B cell (primary cell): ENCODE measurements around the gene URB1. TPM values are rescaled to one million over a fixed set of nuclear protein-coding genes. Genes with fewer than 3 reads are reported as not detected.

ENCODE experiments used
- ATAC-seq: fragments of 200-7000 bp; cut with Tn5 transposase; one replicate; pipeline ENCODE4 v1.10.0; 2021; ENCODE audit warnings: low read depth, mild to moderate bottlenecking, moderate number of reproducible peaks, moderate library complexity
- CTCF ChIA-PET: fragments of 350-600 bp; sonication (Branson Sonifier 250); formaldehyde crosslinking; loops from one replicate; lab custom pipeline; 2021; ENCODE audit warnings: antibody characterized with exemption, inconsistent platforms; lab: Charles Lee
- POLR2A ChIA-PET: fragments of 350-600 bp; sonication (Branson Sonifier 250); formaldehyde crosslinking; loops from one replicate; lab custom pipeline; 2021; ENCODE audit warnings: antibody characterized with exemption; lab: Charles Lee
- DNase-seq: peaks from one replicate; pipeline ENCODE4 v3.0.0; 2013
- H2AFZ ChIP-seq: 2 replicates; pipeline ENCODE4 v1.6.1; 2012; ENCODE audit warnings: mild to moderate bottlenecking, low read depth, low read length; ENCODE audit not compliant: insufficient read depth, poor library complexity, severe bottlenecking
- H3K27ac ChIP-seq, 2 donors: 1 replicate in 1 of 2; 2 replicates in 1 of 2; pipeline ENCODE4 v1.5.1; 2012 to 2013; ENCODE audit warnings: low read length in 2 of 2, mild to moderate bottlenecking in 2 of 2, moderate library complexity in 1 of 2
- H3K27me3 ChIP-seq, 4 experiments: fragments of 200-600 bp in 1 of 4; sonication (generic) in 1 of 4; replicated peaks in 1 of 4; 1 replicate in 2 of 4; 2 replicates in 2 of 4; pipeline versions ENCODE4 v1.6.1 to v1.7.0; 2013 to 2016; ENCODE audit warnings: low read length in 3 of 4, mild to moderate bottlenecking in 2 of 4, mixed read lengths in 1 of 4, moderate library complexity in 1 of 4; ENCODE audit not compliant: insufficient read depth in 4 of 4, control insufficient read depth in 3 of 4; ENCODE audit errors: control extremely low read depth in 1 of 4
- H3K36me3 ChIP-seq, 2 experiments: replicated peaks in 1 of 2; 1 replicate in 1 of 2; 2 replicates in 1 of 2; pipeline versions ENCODE4 v1.6.1 to v1.7.1; 2013; ENCODE audit warnings: low read length in 1 of 2; ENCODE audit not compliant: insufficient read depth in 2 of 2, control insufficient read depth in 1 of 2; ENCODE audit errors: control extremely low read depth in 1 of 2, extremely low read depth in 1 of 2
- H3K4me1 ChIP-seq, 2 donors: fragments of 200-600 bp in 1 of 2; sonication (generic) in 1 of 2; 1 replicate in 1 of 2; 2 replicates in 1 of 2; pipeline versions ENCODE4 v1.5.1 to v1.6.1; 2013 to 2017; ENCODE audit warnings: low read length in 2 of 2; ENCODE audit not compliant: control insufficient read depth in 2 of 2, insufficient read depth in 2 of 2
- H3K4me2 ChIP-seq: replicated peaks from 2 replicates; pipeline ENCODE3; 2012; ENCODE audit warnings: mild to moderate bottlenecking, low read depth, low read length; ENCODE audit not compliant: poor library complexity, severe bottlenecking
- H3K4me3 ChIP-seq, 5 experiments: fragments of 200-600 bp in 1 of 5; sonication (generic) in 1 of 5; 1 replicate in 3 of 5; 2 replicates in 2 of 5; pipeline versions ENCODE4 v1.5.1 to v1.7.0; 2011 to 2016; ENCODE audit warnings: low read length in 4 of 5, mild to moderate bottlenecking in 4 of 5, low read depth in 2 of 5, control low read depth in 1 of 5, moderate library complexity in 1 of 5; ENCODE audit not compliant: insufficient read depth in 1 of 5; ENCODE audit errors: control extremely low read depth in 1 of 5, extremely low read depth in 1 of 5
- H3K79me2 ChIP-seq: fragments of 200-600 bp; sonication (generic); one replicate; pipeline ENCODE4 v1.6.0; 2016; ENCODE audit warnings: low read length; ENCODE audit not compliant: control insufficient read depth, insufficient read depth
- H3K9ac ChIP-seq: fragments of 200-600 bp; sonication (generic); 2 replicates; pipeline ENCODE4 v1.6.1; 2017; ENCODE audit warnings: mild to moderate bottlenecking, low read length, moderate library complexity
- H3K9me3 ChIP-seq, 3 donors: one replicate each; pipeline versions ENCODE4 v1.6.1 to v1.7.1; 2013; ENCODE audit warnings: low read length in 2 of 3; ENCODE audit not compliant: control insufficient read depth in 2 of 3, insufficient read depth in 1 of 3; ENCODE audit errors: control extremely low read depth in 1 of 3
- H4K20me1 ChIP-seq: 2 replicates; pipeline ENCODE4 v1.6.0; 2012; ENCODE audit warnings: mild to moderate bottlenecking, low read length; ENCODE audit not compliant: insufficient read depth, control insufficient read depth, poor library complexity, severe bottlenecking
- H3K27ac Mint-ChIP-seq: one replicate; pipeline ENCODE4 v1.8.0; 2021; ENCODE audit warnings: mixed read lengths
- H3K27me3 Mint-ChIP-seq: one replicate; pipeline ENCODE4 v1.8.0; 2021; ENCODE audit warnings: mixed read lengths
- H3K4me1 Mint-ChIP-seq: one replicate; pipeline ENCODE4 v1.8.0; 2021; ENCODE audit warnings: mixed read lengths
- H3K4me3 Mint-ChIP-seq: one replicate; pipeline ENCODE4 v1.8.0; 2021; ENCODE audit warnings: mixed read lengths
- H3K9me3 Mint-ChIP-seq: one replicate; pipeline ENCODE4 v1.8.0; 2022; ENCODE audit warnings: mixed read lengths; ENCODE audit not compliant: insufficient read depth
- CTCF ChIP-seq: fragments of 200-600 bp; IDR thresholded peaks from one replicate; pipeline ENCODE4 v1.8.0; 2022; ENCODE audit warnings: antibody characterized with exemption, mild to moderate bottlenecking
- EZH2 ChIP-seq: IDR thresholded peaks from 2 replicates; pipeline ENCODE4 v1.6.1; 2012; ENCODE audit warnings: borderline replicate concordance, low read depth, mild to moderate bottlenecking, moderate library complexity, low read length; ENCODE audit not compliant: insufficient read depth, poor library complexity, severe bottlenecking
- WGBS: methylation state at CpG from one replicate; pipeline ENCODE4 v1.1.5; 2013; ENCODE audit warnings: missing lambda C conversion rate; ENCODE audit not compliant: insufficient coverage; 5-methylcytosine and 5-hydroxymethylcytosine counted together
- intact Hi-C: fragments of 100-400 bp; cut with micrococcal nuclease; formaldehyde crosslinking; loops from one replicate; pipeline ENCODE4 v1.10.0; 2022
- polyA plus RNA-seq: library from polyadenylated mRNA; depleted of rRNA; stranded (reverse); fragments of >200 nt; gene quantifications from 2 replicates; pipeline ENCODE4 v1.2.3, GENCODE V29; 2012
- total RNA-seq, 2 donors: library from RNA; stranded (reverse); fragments of 120-200 nt in 1 of 2; gene quantifications; 1 replicate in 1 of 2; 2 replicates in 1 of 2; pipeline versions ENCODE4 v1.2.3 to v1.2.4, GENCODE V29; 2013 to 2022

Gene URB1
- total and polyA plus RNA-seq, 2 donors (not counting 1 experiment from before 2014, with no cell fraction given): 4.7 to 15.2 TPM

GRCh38 chr21:32392299-32392879, 423 bp downstream of the URB1 start:
- CTCF ChIA-PET: interaction anchor here (1.1 to 1.5 kb wide), 3 partner anchors 10 to 812 kb away, joined by 3 to 4 read pairs (median 3); no protein-coding TSS in a partner anchor
- Histone ChIP-seq H3K9me3 (peaks cover 0 to 8% (median 0%) of the 10 kb centered on the region in 3 donors), H3K4me1 (peaks cover 18 to 24% of the 10 kb centered on the region in 2 donors), H2AFZ (peak overlapping the region; percentile 97), H3K36me3 (peaks cover 1 to 15% of the 10 kb centered on the region in 2 experiments), H3K79me2 (peaks cover 58% of the 10 kb centered on the region), H3K4me2 (peak overlapping the region; percentile 87), H3K9ac (peak overlapping the region; percentile 91), H3K27me3 (peaks cover 0 to 5% (median 2%) of the 10 kb centered on the region in 4 experiments), H4K20me1 (peaks cover 31% of the 10 kb centered on the region), H3K27ac (peak overlapping the region in 1 of 2 donors; percentile 8), H3K4me3 (peak overlapping the region; percentile 17 to 99 (median 95))
- Mint-ChIP-seq H3K4me3 (peak overlapping the region; percentile 92), H3K9me3 (no peaks in the 10 kb centered on the region), H3K27ac (peak overlapping the region; percentile 90), H3K4me1 (peaks cover 39% of the 10 kb centered on the region), H3K27me3 (peaks cover 7% of the 10 kb centered on the region)
- DNase-seq (no peak), ATAC-seq (no peak)
- WGBS: under 1% methylated on average over 29 of the region's 32 CpGs
- intact Hi-C loops: loop anchor here (2.0 to 10.0 kb wide), 6 partner anchors 334 to 1522 kb away; partner anchors contain the start of genes ATP5PO, SCAF4, SOD1 and TMEM50B
- TF ChIP-seq CTCF: no peak
- TF ChIP-seq EZH2: no peak
- POLR2A ChIA-PET: no interaction called here

GRCh38 chr21:32391755-32392154, 1.1 kb downstream of the URB1 start:
- H3K9me3 Mint-ChIP-seq: no peaks in the 10 kb centered on the region
- WGBS: no CpG with 5 or more reads among the region's 4 CpGs
- no peak for ATAC-seq
- Histone ChIP-seq H3K4me2 (peak overlapping the region; percentile 87), H3K9ac (peak overlapping the region; percentile 91), H3K27me3 (no peaks in the 10 kb centered on the region), H3K4me3 (no peak overlapping the region), H3K4me1 (peaks cover 18 to 24% of the 10 kb centered on the region in 2 donors), H3K27ac (no peak overlapping the region), H3K79me2 (peaks cover 64% of the 10 kb centered on the region), H3K36me3 (peaks cover 1 to 15% of the 10 kb centered on the region in 2 experiments), H2AFZ (no peak overlapping the region), H4K20me1 (peaks cover 37% of the 10 kb centered on the region), H3K9me3 (peaks cover 0 to 7% (median 0%) of the 10 kb centered on the region in 3 donors)
- H3K27me3 Mint-ChIP-seq: peaks cover 7% of the 10 kb centered on the region
- H3K4me3 Mint-ChIP-seq: peak overlapping the region; percentile 92
- peak overlapping the region; percentile 32 for H3K27ac Mint-ChIP-seq
- ChIA-PET POLR2A (no interaction called here), CTCF (interaction anchor here (1.1 to 1.5 kb wide), 3 partner anchors 11 to 811 kb away, joined by 3 to 4 read pairs (median 3); no protein-coding TSS in a partner anchor)
- H3K4me1 Mint-ChIP-seq: peaks cover 39% of the 10 kb centered on the region
- intact Hi-C loops: loop anchor here (2.0 to 10.0 kb wide), 6 partner anchors 335 to 1523 kb away; partner anchors contain the start of genes ATP5PO, SCAF4, SOD1 and TMEM50B
- TF ChIP-seq EZH2 (no peak), CTCF (no peak)
- no peak for DNase-seq
